Amniotic stem cell (primary cell): ENCODE measurements around the gene MYH7.
"Not testable (repeated sequence)": the region's sequence is repeated elsewhere in the genome, so short reads cannot be mapped to it uniquely, and the experiment has no call there.

Experiments used
- DNase-seq: peaks from one replicate; lab custom pipeline; 2025; lab: John Stamatoyannopoulos, UW

MYH7 gene

GRCh38 chr14:23406725-23407355 lies 28.6 kb downstream of the MYH7 start:
- DNase-seq = no peak

GRCh38 chr14:23406244-23406643 lies 29.2 kb downstream of the MYH7 start:
- DNase-seq = no peak

- DNase-seq = no peak
Observed at GRCh38 chr14:23405516-23406025, 29.9 kb downstream of the MYH7 start.

GRCh38 chr14:23405096-23405495 lies 30.4 kb downstream of the MYH7 start:
- DNase-seq = no peak

- no peak for DNase-seq
Observed at GRCh38 chr14:23404331-23404900, 31.0 kb downstream of the MYH7 start.

GRCh38 chr14:23403908-23404307 lies 31.6 kb downstream of the MYH7 start:
- no peak for DNase-seq

GRCh38 chr14:23403139-23403438 lies 32.4 kb downstream of the MYH7 start:
- DNase-seq = no peak

GRCh38 chr14:23402296-23403138 lies 32.9 kb downstream of the MYH7 start:
- DNase-seq = no peak

- DNase-seq = no peak
Observed at GRCh38 chr14:23401291-23401690, 34.2 kb downstream of the MYH7 start.

GRCh38 chr14:23400496-23401149 lies 34.8 kb downstream of the MYH7 start:
- not testable (repeated sequence) for DNase-seq

- DNase-seq = no peak
Observed at GRCh38 chr14:23399591-23399990, 35.9 kb downstream of the MYH7 start.

GRCh38 chr14:23399136-23399535 lies 36.3 kb downstream of the MYH7 start:
- no peak for DNase-seq

GRCh38 chr14:23398348-23398747 lies 37.1 kb downstream of the MYH7 start:
- DNase-seq = no peak

GRCh38 chr14:23396781-23397407 lies 38.6 kb downstream of the MYH7 start:
- DNase-seq = no peak

GRCh38 chr14:23396126-23396525 lies 39.3 kb downstream of the MYH7 start:
- no peak for DNase-seq

GRCh38 chr14:23392613-23393012 lies 42.8 kb downstream of the MYH7 start:
- DNase-seq = no peak

- DNase-seq = not testable (repeated sequence)
Observed at GRCh38 chr14:23389871-23390270, 45.6 kb downstream of the MYH7 start.

GRCh38 chr14:23389396-23389795 lies 46.1 kb downstream of the MYH7 start:
- no peak for DNase-seq

GRCh38 chr14:23388996-23389395 lies 46.5 kb downstream of the MYH7 start:
- no peak for DNase-seq

GRCh38 chr14:23387916-23388882 lies 47.3 kb downstream of the MYH7 start:
- DNase-seq = no peak

- no peak for DNase-seq
Observed at GRCh38 chr14:23386999-23387398, 48.5 kb downstream of the MYH7 start.
